Measurements from ENCODE around the gene RHBDF2.

DNA sequence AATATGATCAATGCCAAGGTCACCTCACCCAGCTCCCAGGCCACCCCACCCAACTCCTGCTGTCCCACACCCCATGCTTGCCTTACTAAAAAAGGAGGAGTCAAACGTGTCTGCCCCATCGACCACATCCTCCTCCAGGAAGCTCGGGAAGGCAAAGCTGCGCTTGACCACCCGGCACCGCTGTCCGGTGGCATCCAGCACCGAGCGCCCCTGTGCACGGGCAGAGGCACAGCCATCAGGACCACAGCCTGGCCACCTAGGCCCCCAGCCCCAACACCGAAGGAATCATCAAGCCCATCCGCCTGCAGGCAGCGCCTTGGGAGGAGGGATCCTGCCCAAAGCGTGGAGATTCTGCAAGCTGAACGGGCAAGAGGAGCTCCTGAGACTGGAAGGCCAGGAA lies 23.6 kb downstream of the RHBDF2 start:
- no peak for TF ChIP-seq SIN3A (IDR thresholded peaks at IDR 0.05; ENCODE audit: borderline replicate concordance, insufficient read depth, low read length)
- TF ChIP-seq, protein P1, sequence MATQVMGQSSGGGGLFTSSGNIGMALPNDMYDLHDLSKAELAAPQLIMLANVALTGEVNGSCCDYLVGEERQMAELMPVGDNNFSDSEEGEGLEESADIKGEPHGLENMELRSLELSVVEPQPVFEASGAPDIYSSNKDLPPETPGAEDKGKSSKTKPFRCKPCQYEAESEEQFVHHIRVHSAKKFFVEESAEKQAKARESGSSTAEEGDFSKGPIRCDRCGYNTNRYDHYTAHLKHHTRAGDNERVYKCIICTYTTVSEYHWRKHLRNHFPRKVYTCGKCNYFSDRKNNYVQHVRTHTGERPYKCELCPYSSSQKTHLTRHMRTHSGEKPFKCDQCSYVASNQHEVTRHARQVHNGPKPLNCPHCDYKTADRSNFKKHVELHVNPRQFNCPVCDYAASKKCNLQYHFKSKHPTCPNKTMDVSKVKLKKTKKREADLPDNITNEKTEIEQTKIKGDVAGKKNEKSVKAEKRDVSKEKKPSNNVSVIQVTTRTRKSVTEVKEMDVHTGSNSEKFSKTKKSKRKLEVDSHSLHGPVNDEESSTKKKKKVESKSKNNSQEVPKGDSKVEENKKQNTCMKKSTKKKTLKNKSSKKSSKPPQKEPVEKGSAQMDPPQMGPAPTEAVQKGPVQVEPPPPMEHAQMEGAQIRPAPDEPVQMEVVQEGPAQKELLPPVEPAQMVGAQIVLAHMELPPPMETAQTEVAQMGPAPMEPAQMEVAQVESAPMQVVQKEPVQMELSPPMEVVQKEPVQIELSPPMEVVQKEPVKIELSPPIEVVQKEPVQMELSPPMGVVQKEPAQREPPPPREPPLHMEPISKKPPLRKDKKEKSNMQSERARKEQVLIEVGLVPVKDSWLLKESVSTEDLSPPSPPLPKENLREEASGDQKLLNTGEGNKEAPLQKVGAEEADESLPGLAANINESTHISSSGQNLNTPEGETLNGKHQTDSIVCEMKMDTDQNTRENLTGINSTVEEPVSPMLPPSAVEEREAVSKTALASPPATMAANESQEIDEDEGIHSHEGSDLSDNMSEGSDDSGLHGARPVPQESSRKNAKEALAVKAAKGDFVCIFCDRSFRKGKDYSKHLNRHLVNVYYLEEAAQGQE (IDR thresholded peaks at IDR 0.05; ENCODE audit: insufficient read depth in 1 of 2, low read depth in 2 of 2, low read length in 2 of 2) = no peak
- TF ChIP-seq POLR2AphosphoS5 (IDR thresholded peaks at IDR 0.05; ENCODE audit: low read depth, low read length) = no peak
